GM18502 (cell line): ENCODE measurements around the gene CHST5.

Experiments used
- ATAC-seq: cut with Tn5 transposase; IDR thresholded peaks from one replicate; pipeline ENCODE4 v1.9.1; 2021; ENCODE audit warnings: mild to moderate bottlenecking; ENCODE audit not compliant: unreplicated experiment, poor library complexity

Gene CHST5

DNA sequence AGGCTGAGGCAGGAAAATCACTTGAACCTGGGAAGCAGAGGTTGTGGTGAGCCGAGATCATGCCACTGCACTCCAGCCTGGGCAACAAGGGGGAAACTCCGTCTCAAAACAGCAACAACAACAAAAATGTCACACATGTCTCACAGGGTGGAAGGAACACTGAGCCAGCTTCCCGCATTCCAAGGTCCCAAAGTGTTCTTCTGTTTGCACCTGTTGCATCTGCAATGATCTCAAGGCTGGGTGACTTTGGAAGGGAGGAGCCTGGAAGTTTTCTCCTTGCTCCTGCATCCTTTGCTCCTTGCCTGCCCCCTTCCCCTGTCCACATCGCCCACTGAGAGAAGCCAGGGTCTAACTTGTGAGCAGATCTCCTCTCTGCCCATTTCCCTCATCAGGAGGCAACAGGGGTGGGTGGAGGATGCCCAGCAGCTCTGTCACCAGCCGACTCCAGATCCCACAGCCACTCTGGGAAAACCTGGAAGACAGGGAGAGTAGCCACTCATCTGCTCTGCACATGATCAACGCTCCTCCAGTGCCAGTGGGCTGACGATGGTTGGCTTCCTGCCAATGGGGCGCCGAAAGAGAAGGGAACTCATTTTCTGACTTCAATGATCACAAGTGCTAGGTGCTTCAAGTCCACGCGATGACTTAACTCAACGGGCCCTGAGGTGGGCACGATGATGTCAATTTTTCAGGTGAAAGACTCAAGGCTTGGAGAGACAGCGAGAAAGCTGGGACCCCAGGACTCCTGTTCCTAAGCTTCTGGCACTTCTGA, 53.3 kb downstream of the CHST5 start:
- ATAC-seq = no peak

DNA sequence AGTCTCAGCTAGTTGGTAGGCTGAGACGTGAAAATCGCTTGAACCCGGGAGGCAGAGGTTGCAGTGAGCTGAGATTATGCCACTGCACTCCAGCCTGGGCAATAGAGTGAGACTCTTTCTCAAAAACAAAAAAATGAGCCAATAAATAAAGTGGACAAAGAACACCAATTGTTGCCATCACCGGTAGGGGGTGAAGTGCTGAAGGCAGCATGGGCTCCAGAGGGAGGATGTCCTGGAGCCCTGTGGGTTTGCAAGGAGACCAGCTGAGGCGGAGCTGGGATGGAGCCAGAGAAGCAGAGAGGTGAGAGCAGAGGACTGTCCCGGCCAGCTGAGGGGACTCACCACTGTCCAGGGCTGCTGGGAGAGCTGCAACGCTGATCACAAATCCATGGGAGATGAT, 54.4 kb downstream of the CHST5 start:
- no peak for ATAC-seq

DNA sequence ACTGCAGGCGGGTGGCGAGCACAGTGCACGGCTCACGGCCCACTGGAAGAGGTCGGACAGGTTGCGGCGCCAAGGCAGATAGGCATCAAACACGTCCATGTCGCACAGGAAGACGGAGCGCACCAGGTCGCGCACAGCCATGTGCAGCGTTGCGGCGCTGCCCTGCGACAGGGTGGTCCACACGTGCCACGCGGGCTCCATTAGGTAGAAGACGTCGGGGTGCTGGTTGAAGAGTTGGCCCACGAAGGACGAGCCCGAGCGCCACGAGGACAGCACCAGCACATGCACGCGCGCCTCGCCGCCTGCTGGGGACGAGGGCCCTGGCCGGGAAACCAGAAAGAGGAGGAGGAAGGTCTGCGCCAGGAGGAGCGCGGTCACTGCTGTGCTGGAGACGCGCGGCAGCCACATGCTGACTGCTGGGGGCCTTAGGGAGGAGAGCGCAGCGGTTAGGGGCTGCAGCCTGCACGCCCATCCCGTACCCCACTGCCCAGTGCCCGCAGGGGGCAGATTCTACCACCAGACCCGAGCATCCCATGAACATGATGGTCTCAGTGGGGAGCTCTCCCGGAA, 56.4 kb downstream of the CHST5 start:
- no peak for ATAC-seq
